ENCODE results near the gene UTP3.

UTP3 gene

DNA sequence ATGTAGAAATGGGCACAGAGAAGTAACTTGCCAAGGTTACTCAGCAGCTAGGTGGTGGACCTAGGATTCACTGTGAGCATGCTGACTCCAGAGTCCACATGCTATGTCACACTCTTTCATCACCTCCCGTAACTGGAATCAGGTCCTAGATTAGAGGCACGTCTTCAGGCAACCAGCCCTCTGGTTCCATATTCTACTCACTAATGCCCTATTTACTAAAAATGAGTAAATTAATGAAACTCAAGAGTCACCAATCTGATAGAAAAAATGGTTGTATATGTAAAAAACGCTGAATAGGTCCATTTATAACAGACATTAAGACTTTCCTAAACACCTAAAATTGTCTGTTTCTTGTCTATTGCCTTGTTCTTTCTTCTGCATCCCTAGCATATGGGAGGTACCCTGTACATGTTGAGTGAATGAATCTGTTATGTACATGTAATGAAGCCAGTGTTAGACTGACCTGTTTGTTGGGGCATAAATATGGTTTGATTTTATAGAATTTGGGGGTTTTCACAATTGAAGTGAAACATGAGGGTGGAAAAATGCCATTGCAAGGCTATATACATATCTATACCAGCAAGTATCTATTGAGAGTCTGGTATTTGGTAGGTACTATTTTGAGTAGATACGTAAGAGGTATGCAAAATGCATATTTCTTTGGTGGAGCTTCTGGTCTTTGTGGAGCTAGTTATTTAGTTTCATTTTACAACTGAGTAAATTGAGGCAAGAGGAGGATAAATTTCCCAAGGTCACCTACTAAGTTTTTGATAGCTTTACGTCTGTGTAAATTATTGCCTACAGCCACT lies 26.0 kb downstream of the UTP3 start:
- TF ChIP-seq, protein P1, sequence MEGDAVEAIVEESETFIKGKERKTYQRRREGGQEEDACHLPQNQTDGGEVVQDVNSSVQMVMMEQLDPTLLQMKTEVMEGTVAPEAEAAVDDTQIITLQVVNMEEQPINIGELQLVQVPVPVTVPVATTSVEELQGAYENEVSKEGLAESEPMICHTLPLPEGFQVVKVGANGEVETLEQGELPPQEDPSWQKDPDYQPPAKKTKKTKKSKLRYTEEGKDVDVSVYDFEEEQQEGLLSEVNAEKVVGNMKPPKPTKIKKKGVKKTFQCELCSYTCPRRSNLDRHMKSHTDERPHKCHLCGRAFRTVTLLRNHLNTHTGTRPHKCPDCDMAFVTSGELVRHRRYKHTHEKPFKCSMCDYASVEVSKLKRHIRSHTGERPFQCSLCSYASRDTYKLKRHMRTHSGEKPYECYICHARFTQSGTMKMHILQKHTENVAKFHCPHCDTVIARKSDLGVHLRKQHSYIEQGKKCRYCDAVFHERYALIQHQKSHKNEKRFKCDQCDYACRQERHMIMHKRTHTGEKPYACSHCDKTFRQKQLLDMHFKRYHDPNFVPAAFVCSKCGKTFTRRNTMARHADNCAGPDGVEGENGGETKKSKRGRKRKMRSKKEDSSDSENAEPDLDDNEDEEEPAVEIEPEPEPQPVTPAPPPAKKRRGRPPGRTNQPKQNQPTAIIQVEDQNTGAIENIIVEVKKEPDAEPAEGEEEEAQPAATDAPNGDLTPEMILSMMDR (IDR thresholded peaks at IDR 0.05; ENCODE audit: borderline replicate concordance, control extremely low read depth, extremely low read depth, insufficient read depth, missing control alignments) = no peak
- in situ Hi-C loops (cut with MboI; ENCODE audit: low sequenced_read_pairs, unreplicated experiment) = no loop called here
- no peak for DNase-seq (ENCODE audit: low spot score)

DNA sequence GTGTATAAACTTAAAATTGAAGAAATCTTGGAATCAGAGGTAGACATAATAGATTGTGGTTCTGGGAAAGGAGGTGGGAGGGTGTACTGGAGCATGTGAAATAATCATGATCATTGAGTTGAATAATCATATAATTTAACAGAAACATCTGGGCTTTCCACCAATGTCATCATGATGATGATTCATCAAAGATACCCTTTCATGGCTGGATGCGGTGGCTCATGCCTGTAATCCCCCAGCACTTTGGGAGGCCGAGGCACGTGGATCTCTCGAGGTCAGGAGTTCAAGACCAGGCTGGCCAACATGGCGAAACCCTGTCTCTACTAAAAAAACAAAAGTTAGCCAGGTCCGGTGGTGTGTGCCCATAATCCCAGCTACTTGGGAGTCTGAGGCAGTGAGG lies 26.8 kb downstream of the UTP3 start:
- TF ChIP-seq, protein P1 (IDR thresholded peaks at IDR 0.05; ENCODE audit: borderline replicate concordance, control extremely low read depth, extremely low read depth, insufficient read depth, missing control alignments) = no peak
- DNase-seq (ENCODE audit: low spot score) = no peak
- in situ Hi-C loops (cut with MboI; ENCODE audit: low sequenced_read_pairs, unreplicated experiment) = no loop called here

DNA sequence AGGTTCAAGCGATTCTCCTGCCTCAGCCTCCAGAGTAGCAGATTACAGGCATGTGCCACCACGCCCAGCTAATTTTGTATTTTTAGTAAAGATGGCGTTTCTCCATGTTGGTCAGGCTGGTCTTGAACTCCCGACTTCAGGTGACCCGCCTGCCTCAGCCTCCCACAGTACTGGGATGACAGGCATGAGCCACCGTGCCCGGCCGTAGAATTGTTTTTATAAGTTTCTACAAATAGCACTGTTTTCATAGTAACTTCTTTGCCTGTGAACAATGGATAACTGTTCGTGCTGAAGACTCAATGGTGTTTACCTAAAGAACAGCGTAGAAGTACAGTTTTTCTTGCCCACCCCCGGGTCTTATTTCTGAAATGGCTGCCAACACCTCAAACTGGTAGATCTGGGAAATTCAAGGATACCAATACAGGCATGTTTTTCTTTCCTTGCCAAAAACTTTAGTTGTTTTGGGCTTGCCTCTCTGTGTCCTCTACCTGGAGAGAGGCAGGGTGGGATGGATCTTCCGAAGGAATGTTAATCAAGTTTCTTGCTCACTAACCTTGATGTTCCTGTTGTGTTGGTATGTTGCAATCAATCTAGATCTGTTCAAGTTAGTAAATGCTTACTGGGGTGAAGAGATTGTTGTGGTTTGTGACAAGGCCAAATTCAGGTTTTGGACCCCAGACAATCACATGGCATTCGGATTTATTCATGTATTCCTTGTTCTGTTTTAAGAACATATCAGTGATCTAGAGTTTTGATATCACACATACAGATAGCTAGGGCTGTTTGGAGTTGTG lies 30.7 kb downstream of the UTP3 start:
- TF ChIP-seq, protein P1 (IDR thresholded peaks at IDR 0.05; ENCODE audit: borderline replicate concordance, control extremely low read depth, extremely low read depth, insufficient read depth, missing control alignments) = no peak
- DNase-seq (ENCODE audit: low spot score) = no peak
- in situ Hi-C loops (cut with MboI; ENCODE audit: low sequenced_read_pairs, unreplicated experiment) = no loop called here

DNA sequence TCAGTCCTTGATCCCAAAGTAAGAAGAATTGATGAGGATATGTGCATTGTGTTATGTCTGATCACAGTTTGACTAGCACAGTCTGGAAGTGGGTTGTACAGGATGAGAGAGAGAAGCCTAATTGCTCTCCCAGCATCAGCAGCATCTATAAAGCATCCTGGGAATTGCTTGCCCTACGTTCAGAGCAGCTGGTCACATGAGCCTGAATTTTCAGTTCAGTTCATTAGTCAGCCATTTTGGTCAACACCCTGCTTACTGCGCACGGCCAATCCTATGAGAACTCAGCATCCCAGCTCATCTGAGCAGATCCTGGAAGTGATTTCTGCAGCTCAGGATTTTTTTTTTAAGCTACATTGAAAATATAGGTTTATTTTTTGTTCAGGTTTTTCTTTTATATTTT lies 33.4 kb downstream of the UTP3 start, which contains the start of gene RUFY3:
Gene RUFY3, plus strand, starts transcription at position 218 of the 400 bp plus-strand sequence. CDS start 610 bp downstream, outside the sequence.
- in situ Hi-C loops (cut with MboI; ENCODE audit: low sequenced_read_pairs, unreplicated experiment) = no loop called here
- DNase-seq (ENCODE audit: low spot score) = no peak
- TF ChIP-seq, protein P1 (IDR thresholded peaks at IDR 0.05; ENCODE audit: borderline replicate concordance, control extremely low read depth, extremely low read depth, insufficient read depth, missing control alignments) = no peak

DNA sequence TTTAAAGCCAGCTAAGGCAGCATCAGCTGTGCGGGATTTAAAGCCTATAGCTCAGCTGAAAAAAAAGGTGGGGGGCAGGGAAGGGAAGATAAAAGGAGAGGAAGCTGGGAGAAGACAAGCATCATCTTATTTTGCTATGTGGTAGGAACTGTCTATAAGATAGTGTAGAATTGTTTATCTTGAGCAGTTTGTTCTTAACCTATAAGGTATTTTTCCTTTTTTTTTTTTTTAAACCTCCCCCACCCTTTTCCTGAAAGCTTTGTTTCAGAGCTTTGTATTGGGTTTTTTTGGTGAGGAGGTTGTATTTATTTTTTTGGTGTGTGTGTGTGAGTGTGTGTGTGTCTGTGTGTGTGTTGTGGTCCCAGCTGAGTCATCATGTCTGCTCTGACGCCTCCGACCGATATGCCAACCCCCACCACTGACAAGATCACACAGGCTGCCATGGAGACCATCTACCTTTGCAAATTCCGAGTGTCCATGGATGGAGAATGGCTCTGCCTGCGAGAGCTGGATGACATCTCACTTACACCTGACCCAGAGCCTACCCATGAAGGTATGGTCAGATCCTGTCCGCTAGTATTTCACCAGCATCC lies 34.0 kb downstream of the UTP3 start:
- no peak for DNase-seq (ENCODE audit: low spot score)
- TF ChIP-seq, protein P1 (IDR thresholded peaks at IDR 0.05; ENCODE audit: borderline replicate concordance, control extremely low read depth, extremely low read depth, insufficient read depth, missing control alignments) = no peak
- in situ Hi-C loops (cut with MboI; ENCODE audit: low sequenced_read_pairs, unreplicated experiment) = no loop called here

DNA sequence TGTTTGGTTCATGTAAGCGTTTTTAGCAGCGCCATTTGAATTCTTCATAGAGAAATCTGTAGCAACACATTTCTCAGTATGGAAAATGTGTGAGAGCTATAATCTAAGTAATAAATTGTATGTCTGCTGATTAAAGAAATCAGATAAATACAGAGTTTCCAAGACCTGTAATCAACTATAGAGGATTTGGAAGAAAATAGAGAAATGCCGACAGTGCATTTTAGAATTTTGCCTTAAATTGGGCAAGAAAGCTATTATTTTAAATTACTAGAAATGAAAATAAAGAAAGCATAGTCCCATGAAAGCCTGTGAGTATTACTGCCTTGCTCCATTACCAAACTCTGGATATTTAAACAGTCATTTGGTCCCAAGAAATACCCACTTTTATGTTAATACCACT lies 36.1 kb downstream of the UTP3 start:
- in situ Hi-C loops (cut with MboI; ENCODE audit: low sequenced_read_pairs, unreplicated experiment) = no loop called here
- DNase-seq (ENCODE audit: low spot score) = no peak
- TF ChIP-seq, protein P1 (IDR thresholded peaks at IDR 0.05; ENCODE audit: borderline replicate concordance, control extremely low read depth, extremely low read depth, insufficient read depth, missing control alignments) = no peak
